ENCODE measurements around the gene ABT1.

DNA sequence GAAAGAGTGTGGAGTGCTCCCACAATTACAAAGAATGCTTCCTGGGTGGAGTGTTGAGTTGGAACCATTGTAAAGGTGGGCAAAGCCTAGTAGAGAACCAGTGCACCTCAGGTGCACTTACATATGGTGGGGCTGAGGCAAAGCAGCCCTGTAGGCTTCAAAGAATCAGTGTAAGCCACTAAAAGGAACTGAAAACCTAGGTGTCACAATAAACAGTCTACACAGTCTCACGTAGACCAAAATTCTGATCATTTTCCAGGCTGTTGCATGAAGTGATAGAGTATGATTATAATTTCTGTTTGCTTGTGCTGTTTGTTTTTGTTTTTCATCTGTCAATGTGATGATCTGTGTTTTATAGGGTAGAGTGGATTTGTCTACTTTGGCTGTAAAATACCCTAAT is 2.8 kb downstream of the ABT1 start:
- TF ChIP-seq EZH2 (IDR thresholded peaks at IDR 0.05; ENCODE audit: insufficient read depth, poor library complexity, severe bottlenecking), result no peak
- TF ChIP-seq EZH2phosphoT487 (IDR thresholded peaks at IDR 0.05; ENCODE audit: insufficient read depth, low read depth), result no peak

Data from GM23248 (cell line).